Measurements from ENCODE around the gene RSPH1.

RSPH1 gene

DNA sequence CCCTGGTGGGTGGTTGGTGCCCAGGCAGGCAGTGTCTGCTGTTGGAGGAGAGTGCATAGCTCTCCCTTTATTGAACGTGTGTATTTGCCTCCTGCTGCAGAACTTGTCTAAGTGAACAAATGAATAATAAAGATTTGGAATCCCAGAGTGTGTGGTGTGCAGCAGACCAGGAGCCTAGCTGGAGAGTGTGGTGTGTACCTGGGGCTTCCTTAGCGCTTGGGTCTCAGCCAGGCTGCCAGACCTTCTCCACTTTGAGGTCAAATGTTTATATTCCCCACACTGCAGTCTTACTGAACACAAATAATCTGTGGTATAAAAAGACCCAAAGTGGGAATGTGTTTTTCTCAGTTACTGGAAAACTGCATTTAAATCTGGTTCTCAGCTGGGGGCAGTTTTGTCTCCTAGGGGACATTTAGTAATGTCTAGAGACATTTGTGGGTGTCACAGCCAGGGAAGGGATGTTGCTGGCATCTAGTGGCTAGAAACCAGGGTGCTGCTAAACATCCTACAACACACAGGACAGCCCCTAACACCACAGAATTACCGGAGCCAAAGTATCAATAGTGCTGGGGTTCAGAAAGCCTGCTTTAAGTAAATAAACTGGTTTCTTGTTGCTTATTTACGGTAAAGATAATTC is 41.2 kb upstream of the RSPH1 start:
- H3K27ac Mint-ChIP-seq = peak overlapping the region in 1 of 2 donors; percentile 89
- ATAC-seq (replicated peaks) (peak; percentile 49), DNase-seq (no peak)
- no peaks in the 10 kb centered on the region for H3K9me3 Mint-ChIP-seq
- no peaks in the 10 kb centered on the region for H3K27me3 Mint-ChIP-seq
- peaks cover 4 to 10% of the 10 kb centered on the region in 2 donors for H3K4me1 Mint-ChIP-seq (ENCODE audit: low read depth in 2 of 2)
- no peak overlapping the region for H3K4me3 Mint-ChIP-seq
- peaks cover 22% of the 10 kb centered on the region for H3K36me3 Mint-ChIP-seq (ENCODE audit: insufficient read depth)

DNA sequence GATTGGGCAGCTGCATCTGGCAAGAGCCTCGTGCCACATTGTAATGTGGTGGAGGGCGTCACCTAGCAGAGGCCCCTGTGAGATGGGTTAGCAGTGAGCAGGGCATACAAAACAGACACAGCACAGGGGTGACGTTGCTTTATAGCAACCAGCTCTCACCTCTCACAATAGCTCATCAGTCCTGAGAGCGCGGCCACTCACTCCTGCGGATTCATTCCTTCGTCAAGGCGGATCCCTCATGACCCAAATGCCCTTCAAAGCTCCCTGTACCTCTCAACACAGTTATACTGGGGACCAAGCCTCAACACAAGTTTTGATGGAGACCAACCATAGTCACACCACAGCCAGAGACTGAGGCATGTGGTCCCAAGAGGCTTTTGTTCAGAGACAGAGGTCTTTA is 40.6 kb upstream of the RSPH1 start:
- peak overlapping the region in 1 of 2 donors; percentile 26 for H3K27ac Mint-ChIP-seq
- no peaks in the 10 kb centered on the region for H3K27me3 Mint-ChIP-seq
- H3K9me3 Mint-ChIP-seq = no peaks in the 10 kb centered on the region
- no peak overlapping the region for H3K4me3 Mint-ChIP-seq
- ATAC-seq (replicated peaks) = no peak
- peaks cover 18% of the 10 kb centered on the region for H3K36me3 Mint-ChIP-seq (ENCODE audit: insufficient read depth)
- no peak for DNase-seq
- peaks cover 4 to 10% of the 10 kb centered on the region in 2 donors for H3K4me1 Mint-ChIP-seq (ENCODE audit: low read depth in 2 of 2)

DNA sequence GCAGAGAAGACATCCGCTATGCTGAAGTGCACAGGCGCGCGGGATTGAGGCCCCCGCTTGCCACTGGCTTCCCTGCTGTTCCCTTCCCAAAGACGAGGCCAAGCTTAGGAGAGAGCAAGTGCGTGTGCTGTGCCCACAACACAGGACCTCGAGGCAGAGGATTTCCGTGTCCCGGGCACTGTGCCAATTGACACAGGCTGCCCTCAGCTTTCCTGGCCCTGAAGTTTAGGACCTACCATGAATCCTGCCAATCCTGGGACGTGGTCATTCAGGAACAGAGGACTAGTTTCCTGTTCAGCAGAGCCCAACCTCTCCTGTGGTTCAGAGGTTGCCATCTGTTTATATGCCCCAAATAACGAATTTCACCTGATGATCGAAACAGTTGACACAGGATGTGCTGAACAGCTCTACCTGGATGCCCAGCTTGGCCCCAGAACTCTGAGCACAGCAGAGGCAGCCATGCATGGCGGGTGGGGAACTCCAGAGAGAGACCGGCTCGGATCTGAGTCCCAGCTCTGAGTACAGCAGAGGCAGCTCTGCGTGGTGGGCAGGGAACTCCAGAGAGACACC is 39.7 kb upstream of the RSPH1 start:
- H3K27me3 Mint-ChIP-seq = no peaks in the 10 kb centered on the region
- H3K4me1 Mint-ChIP-seq (ENCODE audit: low read depth in 2 of 2) = peaks cover 4 to 10% of the 10 kb centered on the region in 2 donors
- H3K9me3 Mint-ChIP-seq = no peaks in the 10 kb centered on the region
- H3K4me3 Mint-ChIP-seq = no peak overlapping the region
- H3K27ac Mint-ChIP-seq = no peak overlapping the region
- ATAC-seq (replicated peaks) (peak; percentile 25), DNase-seq (no peak)
- peaks cover 18% of the 10 kb centered on the region for H3K36me3 Mint-ChIP-seq (ENCODE audit: insufficient read depth)

DNA sequence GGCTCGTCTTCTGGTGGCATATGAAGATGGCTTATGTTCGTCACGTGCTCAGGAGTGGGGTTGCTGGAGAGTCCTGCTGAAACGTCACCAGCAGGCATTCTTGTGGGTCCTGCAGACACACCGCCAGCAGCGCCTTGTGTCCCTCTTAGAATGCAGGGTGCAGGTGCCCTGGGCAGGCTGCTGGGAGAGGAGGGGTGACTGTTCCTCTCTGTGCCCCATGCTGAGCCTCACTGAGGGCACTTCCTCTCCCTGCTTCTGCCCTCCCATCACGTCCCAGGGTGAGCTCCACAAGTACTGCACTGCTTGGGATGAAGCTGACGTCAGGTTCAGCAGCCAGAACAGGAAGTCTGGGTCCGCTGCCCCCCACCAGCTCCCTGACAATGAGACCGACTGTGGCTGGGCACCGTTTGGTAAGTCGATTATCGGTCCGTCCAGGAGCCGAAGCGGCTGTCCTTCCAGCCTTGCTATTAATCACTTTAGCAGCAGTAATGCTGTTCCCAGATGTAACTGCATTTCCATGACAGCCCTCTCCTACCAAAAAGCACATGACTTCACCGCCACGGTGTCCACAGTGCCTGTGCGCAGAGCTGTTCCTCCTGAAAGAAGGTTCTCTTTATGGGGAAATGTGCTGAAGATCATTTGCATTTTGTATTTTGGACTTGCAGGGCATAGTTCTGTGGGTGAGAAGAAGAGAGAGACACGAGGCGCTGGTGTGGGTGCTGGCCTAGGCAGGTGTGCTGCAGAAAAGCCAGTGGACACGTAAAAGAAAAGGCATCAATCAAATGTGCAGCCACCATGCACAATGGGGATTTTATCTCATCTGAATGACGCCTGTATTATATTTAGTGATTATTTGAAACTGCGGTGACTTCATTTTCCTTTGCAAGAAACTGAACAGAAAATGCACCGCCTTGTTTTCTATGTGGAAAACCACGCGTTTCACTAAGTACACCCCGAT is 38.7 kb upstream of the RSPH1 start:
- Mint-ChIP-seq H3K9me3 (no peaks in the 10 kb centered on the region), H3K27me3 (no peaks in the 10 kb centered on the region), H3K4me3 (no peak overlapping the region), H3K36me3 (ENCODE audit: insufficient read depth) (peaks cover 19% of the 10 kb centered on the region), H3K4me1 (ENCODE audit: low read depth in 2 of 2) (peaks cover 4 to 13% of the 10 kb centered on the region in 2 donors), H3K27ac (peak overlapping the region in 1 of 2 donors; percentile 15)
- DNase-seq (no peak), ATAC-seq (replicated peaks) (no peak)

DNA sequence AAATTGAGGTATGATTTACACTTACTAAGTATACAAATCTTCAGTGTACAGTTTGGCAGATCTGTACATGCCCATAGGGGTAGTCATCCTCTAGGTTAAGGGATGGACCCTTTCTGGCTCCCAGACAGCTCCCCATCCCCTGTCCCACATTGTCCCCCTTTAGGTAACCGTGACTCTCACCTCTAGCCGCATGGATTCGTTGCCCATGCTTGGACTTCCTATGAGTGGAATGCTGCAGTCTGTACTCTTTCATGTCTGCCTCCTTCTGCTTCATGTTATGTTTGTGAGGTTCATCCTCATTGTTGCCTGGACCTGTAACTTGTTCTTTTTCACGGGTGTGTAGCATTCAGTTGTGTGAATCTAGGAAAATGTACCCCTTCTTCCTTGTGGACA is 37.9 kb upstream of the RSPH1 start:
- Mint-ChIP-seq H3K27ac (peak overlapping the region in 1 of 2 donors; percentile 15), H3K27me3 (no peaks in the 10 kb centered on the region), H3K9me3 (no peaks in the 10 kb centered on the region), H3K36me3 (ENCODE audit: insufficient read depth) (peaks cover 24% of the 10 kb centered on the region), H3K4me3 (no peak overlapping the region), H3K4me1 (ENCODE audit: low read depth in 2 of 2) (peaks cover 4 to 13% of the 10 kb centered on the region in 2 donors)
- ATAC-seq (replicated peaks) (no peak), DNase-seq (no peak)

DNA sequence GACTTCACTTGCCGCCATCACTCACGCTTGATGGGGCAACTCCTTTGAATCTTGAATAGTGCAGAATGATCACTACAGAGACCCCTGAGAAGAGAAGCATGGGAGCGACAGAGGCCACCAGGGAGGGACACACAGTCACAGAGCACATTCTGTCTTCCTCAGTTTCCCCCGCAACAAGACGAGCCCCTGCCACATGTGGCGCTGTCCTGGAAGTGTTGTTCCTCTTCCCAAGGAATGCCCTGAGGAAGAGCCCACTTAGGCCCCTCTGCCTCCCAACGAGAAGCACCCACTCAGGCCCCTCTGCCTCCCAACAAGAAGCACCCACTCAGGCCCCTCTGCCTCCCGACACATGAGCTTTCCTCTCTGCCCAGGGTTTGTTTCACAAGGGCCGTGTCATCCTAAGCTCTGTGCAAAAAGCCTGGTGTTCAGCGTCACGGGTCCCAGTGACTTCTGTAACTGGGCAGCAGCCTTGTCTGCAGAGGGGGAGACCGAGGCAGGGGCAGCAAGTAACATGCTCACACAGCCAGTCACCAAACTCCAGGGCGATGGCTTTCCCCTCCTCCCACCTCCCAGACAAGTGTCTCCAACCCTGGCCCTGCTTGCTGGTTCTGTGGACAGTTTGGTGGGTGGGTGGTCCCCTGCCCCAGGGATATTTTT is 37.4 kb upstream of the RSPH1 start:
- Mint-ChIP-seq H3K27me3 (no peaks in the 10 kb centered on the region), H3K4me3 (no peak overlapping the region), H3K4me1 (ENCODE audit: low read depth in 2 of 2) (peaks cover 4 to 10% of the 10 kb centered on the region in 2 donors), H3K9me3 (no peaks in the 10 kb centered on the region), H3K36me3 (ENCODE audit: insufficient read depth) (peaks cover 25% of the 10 kb centered on the region), H3K27ac (no peak overlapping the region)
- ATAC-seq (replicated peaks) = no peak
- no peak for DNase-seq

DNA sequence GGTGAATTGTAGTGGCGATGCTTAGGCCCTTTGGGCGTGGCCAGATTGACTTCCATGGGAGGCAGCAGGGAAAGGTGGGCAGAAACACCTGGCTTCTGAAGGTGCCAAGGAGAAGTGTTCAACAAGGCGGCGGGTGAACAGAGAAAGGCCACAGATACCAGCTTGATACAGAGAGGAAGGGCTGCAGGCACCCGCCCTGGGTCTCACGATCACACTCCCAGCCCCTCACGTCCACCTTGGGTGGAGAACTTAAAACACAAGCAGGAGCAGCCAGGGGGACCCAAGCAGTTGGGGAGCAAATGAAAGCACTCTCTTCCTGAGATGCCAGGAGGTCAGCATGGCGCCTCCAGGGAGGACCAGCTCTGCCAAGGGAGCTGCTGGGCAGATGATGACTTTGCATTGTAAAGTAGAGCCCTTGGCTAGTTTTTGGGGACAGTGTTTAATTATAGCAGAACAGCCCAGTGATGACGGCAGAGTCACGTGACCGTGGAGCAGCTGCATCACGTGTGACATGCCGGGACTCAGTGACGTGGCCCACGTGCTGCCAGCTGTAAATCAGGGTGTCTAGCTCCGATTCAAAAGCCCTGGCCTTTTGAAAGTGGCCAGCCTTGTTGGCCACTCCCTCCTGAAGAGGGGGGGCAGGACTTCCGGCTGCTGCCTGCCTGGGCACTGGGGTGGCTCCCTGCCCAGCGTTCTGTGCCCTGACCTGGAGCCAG is 36.6 kb upstream of the RSPH1 start:
- ATAC-seq (replicated peaks) = no peak
- no peaks in the 10 kb centered on the region for H3K9me3 Mint-ChIP-seq
- no peak overlapping the region for H3K4me3 Mint-ChIP-seq
- peak overlapping the region in 1 of 2 donors; percentile 38 for H3K27ac Mint-ChIP-seq
- H3K4me1 Mint-ChIP-seq (ENCODE audit: low read depth in 2 of 2) = peaks cover 12 to 13% of the 10 kb centered on the region in 2 donors
- no peaks in the 10 kb centered on the region for H3K27me3 Mint-ChIP-seq
- H3K36me3 Mint-ChIP-seq (ENCODE audit: insufficient read depth) = peaks cover 26% of the 10 kb centered on the region
- no peak for DNase-seq

DNA sequence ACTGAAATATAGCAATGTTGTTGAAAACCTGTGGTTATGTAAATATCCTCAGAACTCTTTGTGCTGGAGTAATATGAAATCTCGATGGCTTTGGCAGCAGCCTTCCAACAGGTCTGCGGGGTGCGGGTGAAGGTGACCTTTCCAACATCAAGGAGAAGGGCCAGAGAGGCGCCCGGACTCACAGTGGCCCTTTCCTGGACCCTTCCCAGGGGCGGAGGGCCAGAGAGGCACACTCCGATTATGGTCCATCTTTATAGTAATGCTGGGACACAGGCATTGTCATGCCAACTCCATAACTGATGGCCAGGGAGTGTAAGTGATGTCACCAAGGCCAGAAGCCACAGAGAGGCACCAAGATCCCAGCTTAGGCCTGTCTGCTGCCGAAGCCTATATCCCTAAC is 35.7 kb upstream of the RSPH1 start:
- DNase-seq = no peak
- H3K36me3 Mint-ChIP-seq (ENCODE audit: insufficient read depth) = peaks cover 29% of the 10 kb centered on the region
- peaks cover 17 to 19% of the 10 kb centered on the region in 2 donors for H3K4me1 Mint-ChIP-seq (ENCODE audit: low read depth in 2 of 2)
- peak overlapping the region in 1 of 2 donors; percentile 38 for H3K27ac Mint-ChIP-seq
- H3K27me3 Mint-ChIP-seq = no peaks in the 10 kb centered on the region
- no peaks in the 10 kb centered on the region for H3K9me3 Mint-ChIP-seq
- no peak overlapping the region for H3K4me3 Mint-ChIP-seq
- ATAC-seq (replicated peaks) = no peak

DNA sequence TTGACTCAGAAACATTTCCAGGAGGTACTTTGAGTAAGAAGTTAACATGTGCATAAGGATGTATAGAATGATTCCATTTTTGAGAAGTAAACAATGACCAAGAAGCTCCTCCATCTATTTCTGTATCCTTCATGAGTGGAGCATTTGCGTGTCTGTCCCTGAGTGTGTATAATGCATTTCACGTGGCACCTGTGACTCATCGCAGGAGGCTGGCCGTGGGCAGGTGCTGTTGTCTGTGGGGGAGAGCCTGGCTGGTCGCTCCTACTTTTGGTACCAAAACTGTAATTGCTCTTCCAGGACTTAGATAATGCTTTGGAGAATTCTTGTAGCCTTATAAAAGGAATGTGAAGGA is 34.1 kb upstream of the RSPH1 start:
- H3K4me1 Mint-ChIP-seq (ENCODE audit: low read depth in 2 of 2) = peaks cover 17 to 24% of the 10 kb centered on the region in 2 donors
- no peak for DNase-seq
- H3K27me3 Mint-ChIP-seq = no peaks in the 10 kb centered on the region
- no peaks in the 10 kb centered on the region for H3K9me3 Mint-ChIP-seq
- no peak overlapping the region for H3K4me3 Mint-ChIP-seq
- H3K27ac Mint-ChIP-seq = peak overlapping the region in 1 of 2 donors; percentile 75
- peaks cover 23% of the 10 kb centered on the region for H3K36me3 Mint-ChIP-seq (ENCODE audit: insufficient read depth)
- no peak for ATAC-seq (replicated peaks)

DNA sequence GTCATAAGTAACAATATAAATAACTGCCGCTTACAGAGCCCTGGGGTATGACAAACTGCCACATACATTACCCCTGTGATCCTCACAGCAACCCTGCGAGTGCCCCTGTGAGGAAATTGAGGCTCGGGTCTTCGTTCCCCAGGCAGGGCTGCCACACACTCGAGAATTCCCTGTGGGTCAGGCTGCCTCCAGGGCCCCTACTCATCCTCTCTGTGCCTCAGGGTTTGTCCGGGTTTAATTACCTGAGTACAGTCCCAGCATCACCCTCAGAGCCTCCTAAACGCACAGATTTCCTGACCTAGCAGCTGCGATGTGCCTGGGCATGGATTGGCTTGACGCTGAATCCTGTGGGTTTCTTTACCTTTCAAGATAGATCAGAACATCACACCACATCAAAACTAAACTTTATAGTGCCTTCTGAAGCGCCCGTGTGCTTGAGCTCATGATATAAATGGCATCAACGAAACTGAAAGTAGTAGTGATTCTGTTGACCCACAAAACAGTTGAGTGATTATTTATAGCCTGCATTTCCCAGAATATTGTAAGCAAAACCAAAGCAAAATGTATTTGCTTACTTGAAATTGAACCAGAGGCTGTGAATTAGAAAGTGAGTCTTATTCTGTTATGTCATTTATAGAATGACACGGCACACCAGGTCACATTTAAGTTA is 31.6 kb upstream of the RSPH1 start:
- H3K36me3 Mint-ChIP-seq (ENCODE audit: insufficient read depth) = peaks cover 24% of the 10 kb centered on the region
- no peaks in the 10 kb centered on the region for H3K27me3 Mint-ChIP-seq
- ATAC-seq (replicated peaks) (peak; percentile 81), DNase-seq (peak; percentile 39 to 54 (median 49))
- H3K4me1 Mint-ChIP-seq (ENCODE audit: low read depth in 2 of 2) = peaks cover 29 to 39% of the 10 kb centered on the region in 2 donors
- no peaks in the 10 kb centered on the region for H3K9me3 Mint-ChIP-seq
- H3K4me3 Mint-ChIP-seq = peak overlapping the region; percentile 76 to 81
- H3K27ac Mint-ChIP-seq = peak overlapping the region; percentile 91 to 95

DNA sequence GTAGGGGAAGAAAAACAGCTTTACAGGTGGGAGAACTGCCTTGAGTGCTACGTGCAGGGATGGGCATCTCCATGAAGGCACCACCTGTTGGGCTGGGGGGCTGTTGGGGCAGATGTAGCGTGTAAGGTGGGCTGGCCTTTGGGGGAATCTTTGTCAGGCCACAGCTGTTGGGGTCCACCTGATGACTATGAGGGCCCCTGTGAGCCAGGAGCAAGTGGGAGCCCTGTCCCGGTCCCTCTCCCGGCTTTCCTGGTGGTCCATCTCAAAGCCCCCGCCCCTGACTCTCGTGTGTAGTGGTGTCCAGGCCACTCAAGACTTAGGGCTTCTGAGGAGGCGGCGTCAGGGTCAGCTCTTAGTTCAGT is 31.1 kb upstream of the RSPH1 start:
- ATAC-seq (replicated peaks) = no peak

DNA sequence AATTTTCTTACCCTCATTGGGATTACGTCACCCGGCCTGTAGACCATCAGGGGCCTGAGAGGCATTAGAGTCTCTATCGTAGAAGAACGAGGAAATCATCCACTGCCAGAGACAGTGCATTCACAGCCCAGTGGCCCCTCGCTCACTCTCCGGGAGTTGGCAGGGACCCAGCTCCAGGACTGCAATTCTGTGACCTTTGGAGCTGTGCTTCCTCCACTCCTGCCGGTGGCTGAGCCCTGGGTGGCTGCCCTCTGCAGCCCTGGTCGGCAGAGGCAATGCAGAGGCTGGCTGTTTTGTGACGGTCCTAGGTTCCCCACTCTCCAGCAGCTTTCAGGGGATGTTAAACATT is 30.3 kb upstream of the RSPH1 start:
- DNase-seq (no peak), ATAC-seq (replicated peaks) (no peak)
- Mint-ChIP-seq H3K4me3 (peak overlapping the region in 1 of 2 donors; percentile 81), H3K9me3 (no peaks in the 10 kb centered on the region), H3K27ac (peak overlapping the region; percentile 91 to 95), H3K4me1 (ENCODE audit: low read depth in 2 of 2) (peaks cover 29 to 38% of the 10 kb centered on the region in 2 donors), H3K27me3 (no peaks in the 10 kb centered on the region), H3K36me3 (ENCODE audit: insufficient read depth) (peaks cover 35% of the 10 kb centered on the region)

More for the DNA sequence above, 31.1 kb upstream of the RSPH1 start:
- no peaks in the 10 kb centered on the region for H3K9me3 Mint-ChIP-seq
- H3K27me3 Mint-ChIP-seq = no peaks in the 10 kb centered on the region
- no peak for DNase-seq
- peaks cover 27% of the 10 kb centered on the region for H3K36me3 Mint-ChIP-seq (ENCODE audit: insufficient read depth)
- peak overlapping the region; percentile 91 to 95 for H3K27ac Mint-ChIP-seq
- peaks cover 29 to 38% of the 10 kb centered on the region in 2 donors for H3K4me1 Mint-ChIP-seq (ENCODE audit: low read depth in 2 of 2)
- peak overlapping the region; percentile 76 to 81 for H3K4me3 Mint-ChIP-seq
